ENCODE measurements around the gene KIDINS220.
A peak's percentile ranks its signal among the peaks of the same experiment; 100 is the strongest.

KIDINS220 gene

DNA sequence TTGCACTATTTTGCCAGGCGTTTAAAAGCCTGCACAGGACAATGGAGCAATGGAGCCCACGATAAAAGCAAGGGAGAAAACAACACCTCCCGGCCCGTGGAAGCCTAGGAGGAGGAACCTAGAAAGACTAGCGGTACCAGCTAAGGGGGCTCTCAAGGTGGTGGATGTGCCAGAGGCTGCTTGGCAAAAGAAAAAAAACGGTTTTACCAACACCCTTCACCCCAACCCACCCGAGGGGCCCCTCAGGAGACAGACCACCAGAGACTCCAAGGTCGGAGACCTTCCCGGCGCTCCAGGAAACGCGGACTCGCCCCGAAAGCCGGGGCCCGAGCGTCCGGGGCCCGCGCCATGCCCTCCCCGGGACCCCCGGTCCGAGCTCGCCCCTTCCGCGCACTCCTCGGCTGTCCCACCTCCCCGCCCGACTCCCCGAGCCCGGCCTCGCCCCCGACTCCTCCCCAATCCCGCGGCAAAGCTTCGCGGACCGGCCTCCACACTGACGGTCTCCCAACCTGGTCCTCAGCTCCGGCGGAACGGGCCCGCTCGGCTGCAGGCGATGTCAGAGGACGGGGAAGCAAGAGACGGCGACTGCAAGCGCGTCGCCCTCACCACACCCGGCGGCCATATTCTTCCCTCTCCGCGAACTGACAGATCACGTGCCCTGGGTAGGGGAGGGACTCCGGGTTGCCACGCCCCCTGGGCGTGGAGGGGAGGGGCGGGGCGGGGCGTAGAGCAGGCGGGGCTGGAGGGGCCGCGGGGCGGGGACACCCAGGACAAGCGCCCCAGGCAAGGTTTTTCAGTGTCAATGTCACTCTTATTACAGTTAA lies at the start of gene KIDINS220:
KIDINS220 (minus strand) TSS at position 643 of the 824 bp plus-strand sequence. CDS start 10,520 bp downstream, outside the sequence.
- peak; percentile 84 for DNase-seq

DNA sequence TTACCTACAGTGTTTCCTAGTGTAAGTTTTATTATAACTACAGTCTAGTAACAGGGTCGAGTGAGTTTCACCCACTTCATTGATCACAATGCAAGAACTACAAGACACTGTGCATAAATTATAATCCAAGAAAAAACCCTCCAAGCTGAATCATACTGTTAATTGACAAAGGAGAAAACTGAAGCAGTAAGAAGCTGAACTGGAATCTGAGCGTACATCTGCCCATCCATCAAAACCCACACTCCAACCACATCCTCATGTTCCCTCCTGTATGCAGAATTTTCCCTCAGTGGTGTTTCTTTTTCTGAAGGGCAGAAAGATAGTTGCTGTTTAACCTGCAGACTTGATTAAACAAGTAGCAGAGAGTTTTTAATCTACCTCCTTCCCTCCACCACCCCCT lies 49.5 kb upstream of the KIDINS220 start:
- DNase-seq = no peak

DNA sequence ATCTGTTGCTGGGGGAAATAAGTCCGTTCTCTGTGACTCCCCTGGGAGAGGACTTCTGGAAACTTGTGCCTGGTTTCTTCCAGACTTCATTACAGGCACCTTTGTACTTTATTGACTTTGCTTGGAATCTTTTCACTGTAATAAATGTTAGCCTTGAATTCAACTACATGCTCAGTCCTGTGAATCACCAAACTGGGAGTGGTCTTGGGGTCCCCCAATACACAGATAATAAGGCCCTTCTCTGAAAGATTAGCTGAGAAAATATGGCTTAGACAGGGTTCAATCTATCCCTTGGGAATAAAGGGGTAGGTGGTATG lies 48.7 kb upstream of the KIDINS220 start:
- no peak for DNase-seq

DNA sequence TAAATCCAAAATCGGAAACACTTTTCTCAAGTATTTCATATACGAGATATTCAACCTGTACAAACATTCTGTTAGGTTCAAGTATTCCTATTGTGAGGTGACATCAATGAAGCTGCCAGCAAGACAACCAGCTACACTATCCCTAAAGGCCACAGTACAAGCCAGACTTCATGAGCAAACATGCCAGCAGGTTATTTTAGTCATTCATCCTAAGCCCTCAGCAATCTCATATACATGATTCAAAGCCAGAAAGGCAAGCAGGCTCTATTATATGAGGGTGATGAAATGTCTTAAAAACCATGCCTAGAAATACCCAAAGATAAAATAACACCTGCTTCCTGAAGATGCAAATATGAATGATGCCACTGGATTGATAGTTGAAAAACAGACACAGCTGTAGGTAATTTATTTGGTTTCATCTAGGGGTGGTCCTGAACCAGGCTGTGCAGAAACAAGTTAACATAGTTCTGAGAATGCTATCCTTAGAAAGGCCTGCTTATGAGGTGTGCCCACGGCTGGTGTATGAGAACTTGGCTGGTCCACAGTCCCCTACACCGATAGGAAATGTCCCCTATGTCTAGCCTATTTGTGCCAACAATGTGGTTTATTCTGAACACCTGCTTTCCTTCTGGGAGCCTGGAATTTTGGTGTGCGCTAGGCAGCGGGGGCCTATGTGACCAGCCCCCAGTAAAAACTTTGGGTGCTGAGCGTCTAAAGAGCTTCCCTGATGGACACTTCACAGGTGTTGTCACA lies 48.2 kb upstream of the KIDINS220 start:
- DNase-seq = no peak

DNA sequence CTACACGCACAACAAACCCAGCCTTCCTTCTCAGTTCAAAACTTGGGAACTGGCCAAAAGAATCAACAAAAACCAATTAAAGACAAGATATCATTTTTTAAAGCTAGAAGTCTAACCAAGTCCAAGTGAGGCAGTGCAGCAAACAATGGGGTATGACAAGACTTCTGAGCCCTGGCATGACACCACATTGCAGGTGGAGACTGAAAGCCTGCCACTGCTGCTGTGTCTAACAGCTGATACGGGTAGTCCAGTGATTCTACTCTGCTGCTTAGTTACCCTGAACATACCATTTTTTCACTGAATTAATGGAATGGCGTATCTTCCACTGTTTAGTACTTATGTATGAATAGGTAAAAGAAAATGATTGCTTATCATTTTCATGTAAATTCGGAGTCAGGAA lies 47.4 kb upstream of the KIDINS220 start:
- DNase-seq = no peak

DNA sequence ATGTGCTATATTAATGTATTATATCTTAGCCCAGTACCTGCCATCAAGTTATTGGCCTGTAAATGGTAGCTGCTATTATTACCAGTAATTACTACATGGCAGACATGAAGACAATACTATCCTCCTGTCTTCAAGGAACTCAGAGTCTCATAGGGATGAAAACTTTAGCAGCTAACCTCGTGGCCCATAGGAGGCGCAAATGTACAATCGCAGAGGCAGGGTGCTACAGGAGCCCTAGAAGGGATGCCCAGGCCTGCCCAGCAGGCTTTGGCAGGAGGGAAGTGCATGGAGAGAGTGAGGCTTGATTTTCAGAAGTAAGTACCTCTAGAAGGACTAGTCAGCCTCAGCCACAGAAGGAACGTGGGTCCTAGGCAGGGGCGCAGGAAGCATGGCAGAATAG lies 44.7 kb upstream of the KIDINS220 start:
- DNase-seq = no peak

DNA sequence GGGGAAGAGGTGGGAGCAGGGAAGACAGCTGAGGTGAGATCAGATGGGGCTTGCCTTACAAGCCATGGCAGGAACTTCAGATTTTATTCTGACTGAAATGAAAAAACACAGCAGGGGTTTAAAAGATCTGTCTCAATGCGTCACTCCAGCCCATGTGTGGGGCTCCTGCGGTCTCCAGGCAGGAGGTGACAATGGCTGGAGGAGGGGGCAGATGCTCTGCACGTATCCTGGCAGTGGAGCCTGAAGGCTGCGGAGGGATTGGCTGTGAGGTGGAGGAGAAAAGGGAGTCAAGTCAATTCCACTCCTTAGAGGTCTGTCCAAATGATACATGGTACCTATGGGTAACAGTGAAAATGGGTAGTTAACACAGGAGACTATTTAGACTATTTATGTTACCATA lies 40.5 kb upstream of the KIDINS220 start:
- no peak for DNase-seq

DNA sequence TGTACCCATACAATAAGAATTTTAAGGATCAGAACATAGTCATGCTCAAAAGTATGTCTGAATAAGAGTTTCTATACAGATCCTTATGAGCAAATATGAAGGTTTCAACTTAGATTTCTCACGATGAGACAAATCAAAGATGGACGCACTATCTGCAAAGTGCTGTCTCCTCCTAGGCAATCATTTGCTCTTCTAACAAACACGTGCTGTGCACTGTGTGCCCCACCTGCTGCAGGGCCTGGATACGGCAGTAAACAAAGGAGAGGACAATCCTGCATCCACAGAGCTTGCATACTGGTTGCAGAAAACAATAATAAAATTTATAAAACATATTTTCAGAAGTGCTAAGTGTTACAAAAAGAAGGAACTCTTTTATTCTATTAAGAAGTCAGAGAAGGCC lies 39.9 kb upstream of the KIDINS220 start:
- DNase-seq = no peak

DNA sequence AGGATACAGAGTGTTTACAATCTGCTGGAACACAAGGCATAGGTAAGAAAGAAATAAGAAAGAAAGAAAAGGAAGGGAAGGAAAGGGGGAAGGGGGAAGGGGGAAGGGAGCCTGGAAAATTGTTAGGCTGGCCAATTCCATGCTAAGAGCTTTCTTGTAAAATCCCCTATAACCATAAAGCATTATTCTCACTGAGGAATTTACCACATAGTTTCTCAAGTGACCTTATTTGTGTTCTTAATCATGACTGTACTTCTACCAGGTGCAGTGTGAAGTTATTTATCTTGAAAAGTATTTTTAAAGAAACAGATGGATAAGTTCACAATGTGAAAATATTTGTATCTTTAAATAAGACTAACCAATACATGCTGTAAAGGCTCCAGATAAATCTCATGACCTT lies 39.2 kb upstream of the KIDINS220 start:
- DNase-seq = no peak

DNA sequence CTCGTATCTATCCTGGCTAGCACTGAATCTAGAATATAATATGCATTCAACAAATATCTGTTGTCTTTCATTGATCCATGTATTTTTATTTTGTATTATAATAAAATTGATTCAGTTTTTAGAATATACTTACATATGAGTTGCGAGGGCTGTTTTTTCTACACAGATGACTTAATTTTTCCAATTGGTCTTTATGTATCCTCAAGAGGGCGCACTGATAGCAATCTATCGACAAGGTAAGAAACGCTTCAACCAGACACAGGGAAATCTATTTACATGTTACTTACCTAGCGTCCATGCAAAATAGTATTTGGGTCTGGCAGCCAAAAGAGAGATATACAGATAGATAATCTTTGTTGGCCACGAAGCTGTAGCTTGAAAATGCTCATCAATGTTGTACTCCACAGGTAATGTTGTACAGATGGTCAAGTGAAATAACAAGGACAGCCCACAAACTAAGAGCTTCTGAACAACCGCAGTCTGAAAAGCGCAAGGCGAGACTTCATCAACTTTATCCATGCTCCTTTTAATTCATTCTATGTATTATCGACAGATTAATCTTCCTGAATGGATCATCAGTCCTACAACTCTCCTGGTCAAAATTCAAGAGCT lies 35.5 kb upstream of the KIDINS220 start:
- peak; percentile 43 for DNase-seq

DNA sequence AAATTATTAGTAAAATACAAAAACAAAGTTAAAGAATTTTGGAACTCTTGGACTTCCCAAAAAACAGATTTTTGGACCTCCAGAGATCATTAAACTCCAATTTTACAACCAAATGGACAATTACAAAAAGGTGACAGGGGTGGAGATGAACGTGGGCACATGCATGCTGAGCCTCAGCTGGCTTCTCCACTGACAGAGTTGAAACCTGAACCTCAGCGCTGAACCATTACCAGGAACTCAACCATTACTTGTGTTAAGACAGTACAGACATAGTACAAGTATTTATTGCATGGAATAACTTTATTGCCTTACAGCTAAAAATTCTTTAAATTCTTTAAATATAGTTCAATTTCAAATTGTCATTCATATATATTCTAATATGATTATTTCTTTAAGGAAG lies 33.0 kb upstream of the KIDINS220 start:
- DNase-seq = no peak

DNA sequence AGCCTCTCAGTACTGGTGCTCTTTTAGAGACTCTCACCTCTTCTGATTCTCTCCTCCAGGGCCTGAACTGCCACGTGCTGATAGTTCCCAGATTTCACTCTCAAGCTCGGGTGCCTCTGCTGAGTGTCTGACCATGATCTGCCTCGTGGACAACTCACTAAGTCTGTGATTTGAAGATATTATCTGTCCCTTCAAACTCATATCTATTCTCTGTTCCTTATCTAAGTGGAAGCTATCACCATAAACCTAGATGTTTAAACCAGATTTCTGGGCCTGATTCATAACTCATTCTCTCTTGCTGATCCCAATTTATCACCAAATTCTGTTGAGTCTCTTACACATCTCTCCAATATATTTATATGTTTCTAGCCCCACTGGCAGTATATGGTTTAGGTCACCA lies 29.9 kb upstream of the KIDINS220 start:
- no peak for DNase-seq

DNA sequence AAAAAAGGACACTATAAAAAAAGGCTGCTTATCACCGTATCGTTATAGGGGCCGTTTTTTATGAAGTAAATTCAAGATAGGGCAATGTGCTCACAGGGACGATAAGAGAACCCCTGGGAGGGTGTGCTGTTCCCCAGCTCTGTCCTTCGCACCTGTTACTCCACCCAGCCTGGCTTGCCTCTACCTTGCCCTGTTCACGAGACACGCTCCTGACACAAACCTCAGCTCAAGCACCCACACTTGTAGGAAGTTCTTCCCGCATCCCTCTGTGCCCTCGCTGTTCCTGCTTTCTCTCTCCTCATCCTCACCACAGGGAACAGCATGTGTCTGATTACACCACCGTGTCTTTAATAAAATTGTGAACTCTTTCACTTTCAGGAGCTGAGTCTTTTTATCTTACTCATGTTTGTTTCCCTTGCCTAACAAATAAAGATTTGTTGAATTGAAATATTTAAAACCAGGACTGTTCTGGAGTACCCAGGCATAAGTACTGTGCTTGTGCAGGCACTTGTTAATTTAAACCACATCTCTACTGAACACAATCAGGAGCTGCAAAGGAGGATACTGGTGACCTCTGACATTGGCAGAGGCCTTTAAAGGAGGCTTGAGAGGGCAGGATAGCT lies 26.0 kb upstream of the KIDINS220 start:
- DNase-seq = no peak

DNA sequence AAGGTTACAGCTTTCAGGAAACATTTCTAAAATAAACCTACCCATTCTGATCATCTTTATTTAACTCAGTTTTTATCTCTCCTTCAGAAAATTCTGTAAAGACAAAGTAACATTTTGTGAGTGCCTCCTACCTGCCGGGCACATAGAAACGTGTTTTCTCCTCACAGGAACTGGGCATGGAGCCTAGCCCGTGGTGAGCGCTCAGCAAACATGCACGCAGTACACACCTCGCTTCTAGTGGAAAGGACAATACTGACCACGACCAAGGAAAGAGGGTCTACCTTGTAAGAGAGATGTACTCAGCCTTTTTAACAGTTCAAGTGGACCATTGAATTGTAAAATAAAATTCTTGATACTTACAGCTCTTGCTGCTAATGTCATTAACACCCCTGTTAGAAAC lies 24.8 kb upstream of the KIDINS220 start:
- DNase-seq = no peak

DNA sequence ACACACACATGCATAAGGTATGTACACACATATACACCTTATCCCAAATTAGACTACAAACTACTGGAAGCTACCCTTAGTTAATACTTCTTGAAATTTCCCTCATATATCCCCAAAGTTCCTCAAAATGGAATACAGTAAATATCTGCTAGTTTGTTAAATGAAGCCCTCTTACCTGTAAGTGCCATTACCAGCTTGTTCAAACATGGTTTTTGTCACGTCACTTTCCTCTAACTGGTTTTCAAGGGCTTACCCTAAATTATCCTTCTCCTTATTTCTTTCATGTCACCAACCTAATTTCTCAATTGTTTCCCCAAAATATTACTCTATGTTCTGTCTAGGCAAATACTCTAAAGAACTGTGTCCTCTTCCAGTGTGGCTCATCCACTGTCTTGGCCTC lies 24.4 kb upstream of the KIDINS220 start:
- DNase-seq = no peak

DNA sequence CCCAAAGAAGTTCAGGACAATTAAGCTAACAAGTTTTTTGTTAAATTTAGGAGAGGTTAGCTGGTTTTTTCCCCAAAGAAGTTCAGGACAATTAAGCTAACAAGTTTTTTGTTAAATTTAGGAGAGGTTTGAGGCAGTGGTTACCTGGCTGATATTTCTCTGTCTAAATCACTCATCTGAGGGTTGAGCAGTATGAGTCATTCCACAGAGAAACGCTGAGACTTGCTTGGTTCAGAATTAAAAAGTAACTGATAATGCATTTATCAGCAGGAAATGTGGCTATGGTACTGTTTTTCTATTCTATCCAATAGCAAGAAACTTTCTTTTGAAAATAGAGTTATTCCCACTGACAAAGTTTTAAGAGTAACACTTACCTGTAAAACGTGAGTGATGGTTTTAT lies 22.8 kb upstream of the KIDINS220 start:
- no peak for DNase-seq

DNA sequence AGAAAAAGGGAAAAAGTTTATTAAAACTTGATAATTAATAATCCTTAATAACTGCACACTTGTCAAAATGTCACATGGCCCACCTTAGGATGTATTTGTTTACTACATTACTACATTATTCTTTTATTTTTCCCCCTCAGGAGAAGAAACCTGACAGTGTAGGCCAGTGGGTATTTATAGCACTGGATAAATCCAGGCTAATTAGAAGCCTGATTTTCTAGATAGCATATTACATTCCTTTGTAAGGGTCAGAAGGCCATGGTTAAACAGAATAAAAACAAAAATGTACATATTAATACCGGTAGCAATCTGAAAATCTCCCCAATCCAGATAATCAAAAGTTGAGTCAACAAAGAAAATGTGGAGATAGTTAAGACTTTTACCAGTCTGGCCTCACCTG lies 21.5 kb upstream of the KIDINS220 start:
- DNase-seq = no peak

DNA sequence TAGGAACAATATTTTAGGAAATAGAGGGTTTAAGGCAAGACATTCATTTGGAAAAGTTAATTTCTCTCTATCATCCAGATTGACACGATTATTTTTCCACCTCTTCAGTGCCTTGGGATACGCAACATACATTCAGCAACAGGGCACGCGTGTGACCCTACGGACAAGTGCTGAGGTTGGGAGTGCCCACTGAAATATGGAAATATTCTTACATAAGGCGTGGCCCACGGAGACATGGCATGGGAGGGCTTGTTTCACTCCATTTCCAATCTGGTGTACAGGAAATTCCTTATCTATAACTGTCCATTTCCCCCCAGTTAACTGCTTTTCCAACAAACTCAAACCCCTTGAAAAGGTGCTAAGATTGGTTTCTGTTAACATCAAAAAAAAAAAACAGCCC lies 20.9 kb upstream of the KIDINS220 start:
- DNase-seq = no peak

DNA sequence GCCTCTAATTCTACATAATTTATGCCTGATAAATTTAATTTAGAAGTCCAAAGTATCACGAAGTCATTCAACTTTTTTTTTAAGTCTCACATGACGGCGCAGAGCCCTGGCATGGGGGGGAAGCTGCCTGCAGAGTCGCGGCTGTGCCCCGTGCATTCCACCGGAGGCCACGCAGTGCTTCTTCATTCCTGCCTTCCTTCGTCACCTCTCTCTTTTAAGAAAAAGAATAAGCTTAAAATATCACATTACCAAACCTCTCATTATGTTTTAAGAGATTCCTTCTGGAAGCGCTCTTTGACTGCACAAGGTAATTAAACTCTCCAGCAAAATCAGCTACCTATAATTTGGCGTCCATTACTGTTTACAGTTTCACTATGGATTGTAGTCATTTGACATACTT lies 20.3 kb upstream of the KIDINS220 start:
- peak; percentile 46 for DNase-seq

DNA sequence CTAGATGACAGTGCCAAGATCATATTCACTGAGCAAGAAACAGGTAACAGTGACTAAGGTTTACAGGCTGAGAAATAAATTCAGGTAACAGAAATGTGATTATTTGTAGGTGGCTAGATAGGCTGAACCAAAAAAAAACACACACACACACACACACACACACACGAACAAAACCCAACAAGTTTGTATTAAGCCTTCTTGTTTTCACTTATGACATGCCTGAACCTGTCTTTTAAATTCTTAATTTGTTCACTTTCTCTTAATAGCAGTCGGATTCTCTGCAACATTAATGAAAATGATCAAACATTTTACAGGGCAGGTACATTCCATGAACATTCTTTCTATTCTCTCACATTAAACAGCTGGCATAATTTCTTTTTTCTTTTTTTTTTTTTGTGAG lies 18.8 kb upstream of the KIDINS220 start:
- no peak for DNase-seq

DNA sequence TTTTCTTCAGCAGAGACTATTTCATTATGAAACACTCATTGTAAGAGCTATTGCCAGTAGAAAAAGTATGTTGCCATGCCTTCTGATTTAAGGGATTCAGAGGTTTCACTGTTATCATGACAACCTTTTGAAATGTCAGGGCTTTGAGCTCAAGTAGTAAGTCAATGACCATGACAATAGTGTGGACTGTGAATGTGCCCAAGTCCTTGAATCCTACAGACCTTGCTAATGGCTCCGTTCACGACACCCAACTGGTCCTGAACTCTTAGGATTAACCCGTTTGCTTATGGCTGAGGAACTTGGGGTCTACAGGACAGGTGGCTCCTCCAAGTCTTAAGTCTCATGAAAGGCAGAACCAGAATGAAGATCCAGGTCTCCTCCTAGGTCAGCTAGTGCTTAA lies 17.6 kb upstream of the KIDINS220 start:
- no peak for DNase-seq

DNA sequence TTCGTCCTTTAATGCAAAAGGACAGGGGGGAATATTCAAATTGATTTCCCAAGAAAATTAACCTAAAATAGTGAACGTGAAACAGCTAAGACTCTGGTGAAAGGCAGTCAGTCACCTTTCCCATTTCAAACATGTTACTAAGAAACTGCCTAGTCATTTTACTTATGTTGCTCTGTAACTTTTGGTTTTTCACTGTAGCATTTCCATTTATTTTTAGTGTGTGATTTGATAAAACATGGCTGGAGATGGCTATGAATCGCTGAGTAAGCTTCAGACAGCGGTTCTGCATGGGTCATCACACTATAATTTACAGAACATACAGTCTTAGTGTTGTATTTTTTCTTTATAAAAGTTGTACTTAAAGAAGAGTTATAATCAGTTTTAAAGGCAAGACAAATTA lies 16.0 kb upstream of the KIDINS220 start:
- DNase-seq = no peak

DNA sequence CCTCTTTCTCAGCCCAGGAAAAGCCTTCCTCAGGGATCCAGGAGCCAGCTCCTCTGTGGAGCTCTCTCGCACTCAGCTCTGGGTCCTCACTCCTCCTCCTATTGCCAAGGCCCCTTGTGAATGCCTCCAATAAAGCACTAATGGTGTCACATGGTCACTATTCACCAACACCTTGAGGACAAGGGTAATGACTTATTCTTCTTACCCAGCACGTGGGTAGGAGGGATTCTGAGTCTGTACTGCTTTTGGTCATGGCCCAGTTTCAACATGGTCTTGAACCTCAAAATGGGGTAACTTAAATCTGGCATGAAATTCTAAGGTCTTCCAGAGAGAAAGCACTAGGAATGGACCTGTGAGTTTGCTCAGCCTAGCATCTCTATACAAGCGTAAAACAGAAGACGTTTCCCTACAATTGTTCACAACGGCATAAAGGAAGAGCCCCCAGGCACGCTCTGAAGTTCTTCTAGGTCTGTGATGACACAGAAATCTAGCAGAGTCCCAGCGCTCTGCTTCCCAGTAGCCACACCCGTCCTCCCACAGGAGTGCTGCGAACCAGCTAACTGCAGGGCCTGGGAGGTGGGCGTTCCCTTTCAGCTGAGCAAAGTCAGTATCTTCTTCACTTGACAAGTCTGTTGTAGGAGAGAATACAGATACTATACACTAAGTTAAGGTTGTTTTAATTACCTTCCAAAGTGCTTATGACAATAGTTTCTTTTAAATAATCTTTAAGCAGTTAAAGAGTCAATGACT lies 14.6 kb upstream of the KIDINS220 start:
- DNase-seq = no peak
